GM21447 (cell line): Measurements from ENCODE around the gene CPHXL.

ENCODE experiments used
- ATAC-seq: cut with Tn5 transposase; IDR thresholded peaks from one replicate; pipeline ENCODE4 v1.9.1; 2021; ENCODE audit not compliant: unreplicated experiment

CPHXL gene

DNA sequence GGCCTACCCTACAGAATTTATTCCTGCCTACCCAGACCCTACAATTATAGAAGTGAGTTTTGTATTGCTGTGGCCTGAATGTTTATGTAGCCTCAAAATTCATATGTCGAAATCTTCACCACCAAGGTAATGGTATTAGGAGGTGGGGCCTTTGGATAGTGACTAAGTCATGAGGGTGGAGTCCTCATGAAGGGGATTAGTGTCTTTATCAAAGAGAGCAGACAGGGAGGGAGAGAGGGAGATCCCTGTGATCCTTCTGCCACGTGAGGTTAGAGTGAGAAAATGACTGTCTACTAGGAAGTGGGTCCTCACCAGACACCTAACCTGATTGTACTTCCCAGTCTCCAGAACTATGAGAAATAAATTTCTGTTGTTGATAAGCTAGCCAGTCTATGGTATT lies 24.0 kb downstream of the CPHXL start:
- ATAC-seq, result no peak

DNA sequence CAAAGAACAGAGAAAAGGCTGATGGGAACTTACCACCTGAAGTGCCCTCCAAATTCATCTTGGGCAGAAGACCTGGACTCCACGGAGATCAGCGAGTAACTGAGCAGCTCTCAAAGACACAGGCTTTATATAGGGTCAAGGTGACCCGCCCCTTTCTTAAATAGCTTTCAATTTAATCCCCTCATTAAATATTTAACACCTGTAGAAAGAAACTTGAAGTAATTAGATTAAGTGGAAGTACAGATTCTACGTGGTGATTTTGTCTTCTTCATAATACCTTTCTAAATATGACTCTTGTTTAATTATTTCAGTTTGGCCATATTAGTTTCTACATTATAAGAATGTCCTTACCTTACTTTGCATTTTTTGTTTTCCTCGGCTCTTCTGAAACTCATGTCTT lies 24.9 kb downstream of the CPHXL start, which contains the start of gene DUXB:
Gene DUXB, minus strand, starts transcription at position 101 of the 400 bp plus-strand sequence. Its CDS starts 43 bp downstream, at position 58.
- no peak for ATAC-seq

DNA sequence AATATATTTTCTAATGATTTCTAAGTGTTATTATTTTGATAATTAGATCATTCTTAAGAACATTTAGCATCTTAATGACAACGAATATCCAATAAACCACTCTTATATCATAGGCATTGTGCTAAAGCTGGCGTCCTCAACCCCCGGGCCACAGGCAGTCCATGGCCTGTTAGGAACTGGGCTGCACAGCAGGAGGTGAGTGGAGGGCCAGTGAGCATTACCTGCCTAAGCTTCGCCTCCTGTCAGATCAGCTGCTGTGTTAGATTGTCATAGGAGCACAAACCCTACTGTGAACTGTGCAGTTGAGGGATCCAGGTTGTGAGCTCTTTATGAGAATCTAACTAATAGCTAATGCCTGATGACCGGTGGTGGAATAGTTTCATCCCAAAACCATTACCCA lies 28.7 kb downstream of the CPHXL start:
- ATAC-seq, result no peak

DNA sequence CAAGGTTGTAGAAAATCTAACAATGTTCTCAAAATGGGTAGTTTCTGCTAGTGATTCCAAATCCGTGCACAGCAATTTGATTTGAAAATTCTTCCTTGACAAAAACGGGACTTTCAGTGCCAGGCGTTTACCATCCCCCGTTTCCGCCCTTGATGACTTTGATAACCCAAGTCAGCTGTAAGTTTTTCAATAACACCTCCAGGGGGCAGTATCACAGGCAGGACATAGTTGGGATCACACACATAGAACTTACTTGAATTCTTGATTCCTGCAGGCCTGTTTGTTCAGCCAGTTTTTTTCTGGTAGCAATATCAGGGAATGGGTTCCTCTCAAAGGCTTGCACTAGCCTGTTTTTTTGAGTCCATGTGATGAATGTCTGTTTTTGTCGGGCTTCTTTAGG lies 30.6 kb downstream of the CPHXL start:
- no peak for ATAC-seq

DNA sequence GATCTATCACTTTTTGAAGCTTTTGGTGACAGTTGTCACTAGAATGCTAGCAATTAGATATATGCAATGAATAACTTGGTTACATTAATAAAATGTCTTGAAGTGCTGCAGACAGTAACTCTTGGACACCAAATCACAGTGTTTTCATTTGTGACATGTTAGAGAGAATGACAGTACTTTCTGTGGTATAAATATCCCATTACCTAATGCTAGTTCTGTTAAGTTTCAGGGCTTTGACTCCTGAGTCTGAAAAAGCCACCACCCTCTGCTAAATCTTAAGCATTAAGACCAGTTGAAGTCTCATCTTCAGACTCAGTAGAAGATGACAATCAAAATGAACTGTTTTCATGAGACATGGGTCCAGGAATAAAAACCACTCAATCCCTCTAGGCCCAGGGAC lies 38.9 kb downstream of the CPHXL start:
- ATAC-seq, result no peak

DNA sequence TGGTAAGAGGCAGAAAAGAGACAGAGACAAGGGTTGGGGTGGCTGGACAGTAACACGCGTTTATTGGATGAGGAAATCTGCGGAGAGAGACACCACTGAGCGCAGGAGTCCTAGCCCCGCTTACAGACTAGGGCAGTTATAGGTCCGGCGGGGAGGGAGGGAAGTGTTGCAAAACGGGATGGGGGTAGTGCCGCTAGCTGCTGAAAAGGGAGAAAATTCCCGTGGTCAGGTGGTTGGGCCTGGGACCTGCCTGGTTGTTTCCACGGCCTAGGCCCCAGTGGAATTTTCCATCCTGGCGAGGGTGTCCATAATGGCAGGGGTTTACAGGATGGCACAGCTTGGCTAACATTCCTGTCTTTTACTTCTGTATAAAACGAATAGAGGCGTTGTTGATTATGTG lies 44.0 kb downstream of the CPHXL start:
- no peak for ATAC-seq

DNA sequence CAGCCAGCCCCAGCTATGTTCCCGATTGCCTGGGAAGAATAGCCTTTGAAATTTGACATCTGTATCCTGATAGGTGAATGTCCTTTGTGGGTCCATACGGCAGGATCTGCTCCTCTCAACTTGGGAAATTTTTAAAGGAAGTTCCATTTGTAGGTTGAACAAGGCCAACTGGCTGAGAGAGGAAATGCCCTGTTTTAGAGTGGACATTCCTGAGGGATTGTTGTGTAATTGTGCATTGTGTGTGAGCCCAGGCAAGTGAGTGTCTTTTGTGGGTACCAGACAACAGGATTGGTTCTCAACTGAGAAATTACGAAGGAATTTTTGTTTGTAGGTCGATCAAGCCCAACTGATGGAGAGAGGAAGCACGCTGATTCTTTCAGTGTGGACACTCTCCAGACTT lies 46.9 kb downstream of the CPHXL start:
- no peak for ATAC-seq

DNA sequence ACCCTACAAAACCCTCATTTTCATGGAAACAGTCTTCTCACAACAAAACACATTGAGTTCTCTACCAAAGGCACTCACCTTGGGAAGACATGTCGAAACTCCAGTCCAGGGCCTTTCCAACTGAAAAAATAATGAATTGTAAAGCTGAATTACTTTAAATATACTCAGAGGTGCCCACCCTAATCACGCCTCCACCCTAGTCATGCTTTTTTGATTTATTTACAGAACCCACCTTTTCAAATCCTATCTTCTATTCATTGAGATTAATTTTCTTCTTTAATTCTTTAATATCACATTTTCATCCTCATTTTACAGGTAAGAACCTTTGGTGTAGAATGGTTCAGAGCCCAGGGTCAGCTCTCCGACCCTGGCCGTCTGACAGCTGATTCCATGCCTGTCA lies 49.4 kb downstream of the CPHXL start, which contains the start of gene CPHXL2:
Gene CPHXL2, minus strand, starts transcription at position 101 of the 400 bp plus-strand sequence. Its CDS starts 10 bp downstream, at position 91.
- ATAC-seq, result no peak

DNA sequence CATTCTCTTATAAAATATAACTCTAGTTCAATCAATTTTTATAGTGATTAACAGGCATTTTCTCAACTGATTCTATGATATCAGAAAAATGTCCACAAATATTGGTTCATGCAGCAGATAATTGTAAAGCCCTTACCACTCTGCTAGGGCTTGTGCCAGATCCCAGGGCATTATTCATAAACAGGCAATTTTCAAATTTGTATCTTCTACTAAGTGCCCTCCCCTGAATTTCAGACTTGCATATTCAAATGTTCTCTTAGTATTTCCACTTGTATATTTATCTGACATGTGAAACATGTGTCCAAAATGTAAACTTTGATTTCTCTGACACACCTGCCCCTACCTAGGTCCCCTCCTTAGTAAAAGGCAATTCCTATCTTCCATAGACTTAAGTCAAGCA lies 58.8 kb downstream of the CPHXL start:
- no peak for ATAC-seq
